ENCODE results near the gene GRIN2D.

DNA sequence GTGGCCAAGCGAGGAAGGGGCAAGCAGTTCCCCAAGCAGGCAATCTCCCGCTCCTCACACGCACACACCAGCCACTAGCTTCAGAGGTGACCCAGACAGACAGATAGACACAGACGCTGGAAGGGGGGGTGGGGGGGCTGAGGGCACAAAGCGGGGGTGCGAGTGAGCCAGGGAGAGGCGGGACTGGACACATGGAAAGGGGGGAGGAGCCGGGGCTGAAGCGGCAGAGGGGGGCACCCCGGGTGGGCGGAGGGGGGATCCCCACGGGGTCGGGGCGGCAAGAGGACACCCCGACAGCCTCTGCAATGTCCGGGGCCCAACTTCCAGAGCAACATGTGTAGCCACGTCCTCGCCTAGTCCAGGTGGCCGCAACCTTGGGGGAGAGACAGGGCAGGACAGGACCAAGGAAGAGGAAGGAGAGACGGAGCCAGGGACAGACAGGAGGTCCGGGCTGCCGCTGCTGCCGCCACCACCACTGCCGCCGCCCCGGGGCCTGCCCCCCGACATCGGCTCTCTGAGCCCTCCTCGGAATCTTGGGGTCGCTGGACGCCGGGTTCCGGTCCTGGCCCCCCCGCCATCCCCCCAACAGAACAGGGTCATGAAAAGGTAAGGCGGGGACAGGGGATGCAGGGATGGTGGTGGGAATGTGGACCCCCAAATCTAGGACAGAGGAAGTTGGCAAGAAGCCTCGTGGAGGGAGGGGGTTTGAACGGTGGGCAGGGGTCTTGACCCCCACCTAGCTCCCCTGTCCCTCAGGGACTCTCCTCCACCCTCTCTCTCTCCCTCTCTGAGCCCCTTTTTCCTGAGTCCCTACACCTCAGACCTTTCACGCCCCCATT lies 1.1 kb downstream of the GRIN2D start:
- TF ChIP-seq, protein P1, sequence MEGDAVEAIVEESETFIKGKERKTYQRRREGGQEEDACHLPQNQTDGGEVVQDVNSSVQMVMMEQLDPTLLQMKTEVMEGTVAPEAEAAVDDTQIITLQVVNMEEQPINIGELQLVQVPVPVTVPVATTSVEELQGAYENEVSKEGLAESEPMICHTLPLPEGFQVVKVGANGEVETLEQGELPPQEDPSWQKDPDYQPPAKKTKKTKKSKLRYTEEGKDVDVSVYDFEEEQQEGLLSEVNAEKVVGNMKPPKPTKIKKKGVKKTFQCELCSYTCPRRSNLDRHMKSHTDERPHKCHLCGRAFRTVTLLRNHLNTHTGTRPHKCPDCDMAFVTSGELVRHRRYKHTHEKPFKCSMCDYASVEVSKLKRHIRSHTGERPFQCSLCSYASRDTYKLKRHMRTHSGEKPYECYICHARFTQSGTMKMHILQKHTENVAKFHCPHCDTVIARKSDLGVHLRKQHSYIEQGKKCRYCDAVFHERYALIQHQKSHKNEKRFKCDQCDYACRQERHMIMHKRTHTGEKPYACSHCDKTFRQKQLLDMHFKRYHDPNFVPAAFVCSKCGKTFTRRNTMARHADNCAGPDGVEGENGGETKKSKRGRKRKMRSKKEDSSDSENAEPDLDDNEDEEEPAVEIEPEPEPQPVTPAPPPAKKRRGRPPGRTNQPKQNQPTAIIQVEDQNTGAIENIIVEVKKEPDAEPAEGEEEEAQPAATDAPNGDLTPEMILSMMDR (IDR thresholded peaks at IDR 0.05; ENCODE audit: low read length) = no peak
- no peak for TF ChIP-seq EZH2 (IDR thresholded peaks at IDR 0.05; ENCODE audit: borderline replicate concordance, low read length)
